Measurements from ENCODE around the gene ARAP2.

The ARAP2 gene

GRCh38 chr4:36177946-36178345 lies 66.4 kb downstream of the ARAP2 start:
- no peaks in the 10 kb centered on the region for H3K4me1 ChIP-seq (ENCODE audit: low read depth, poor library complexity, severe bottlenecking)
- H4K20me1 ChIP-seq (ENCODE audit: insufficient read depth): no peaks in the 10 kb centered on the region
- H3K9ac ChIP-seq: no peak overlapping the region
- H3K4me3 ChIP-seq (IDR thresholded peaks at IDR 0.05; ENCODE audit: insufficient read depth, low read depth, low read length): no peak overlapping the region
- no peaks in the 10 kb centered on the region for H3K27me3 ChIP-seq (ENCODE audit: insufficient read depth, low read depth)
- no peak overlapping the region for H3K27ac ChIP-seq
- no peak for TF ChIP-seq CTCF (conservative IDR thresholded peaks at IDR 0.05; ENCODE audit: low read depth, low read length)
- no peak overlapping the region for H2AFZ ChIP-seq (ENCODE audit: low read depth)
- H3K4me2 ChIP-seq: no peak overlapping the region
- no peaks in the 10 kb centered on the region for H3K36me3 ChIP-seq (ENCODE audit: insufficient read depth)
- H3K79me2 ChIP-seq (ENCODE audit: insufficient read depth, low read depth): no peaks in the 10 kb centered on the region

GRCh38 chr4:36174570-36174969 lies 69.7 kb downstream of the ARAP2 start:
- Histone ChIP-seq H3K4me2 (no peak overlapping the region), H2AFZ (ENCODE audit: low read depth) (no peak overlapping the region), H3K27me3 (ENCODE audit: insufficient read depth, low read depth) (no peaks in the 10 kb centered on the region), H3K27ac (no peak overlapping the region), H3K4me1 (ENCODE audit: low read depth, poor library complexity, severe bottlenecking) (no peaks in the 10 kb centered on the region), H3K9ac (no peak overlapping the region), H3K36me3 (ENCODE audit: insufficient read depth) (no peaks in the 10 kb centered on the region), H3K79me2 (ENCODE audit: insufficient read depth, low read depth) (no peaks in the 10 kb centered on the region), H3K4me3 (IDR thresholded peaks at IDR 0.05; ENCODE audit: insufficient read depth, low read depth, low read length) (no peak overlapping the region), H4K20me1 (ENCODE audit: insufficient read depth) (no peaks in the 10 kb centered on the region)
- TF ChIP-seq CTCF (conservative IDR thresholded peaks at IDR 0.05; ENCODE audit: low read depth, low read length): no peak

- no peak overlapping the region for H3K4me2 ChIP-seq
- no peak overlapping the region for H3K4me3 ChIP-seq (IDR thresholded peaks at IDR 0.05; ENCODE audit: insufficient read depth, low read depth, low read length)
- no peaks in the 10 kb centered on the region for H4K20me1 ChIP-seq (ENCODE audit: insufficient read depth)
- H3K4me1 ChIP-seq (ENCODE audit: low read depth, poor library complexity, severe bottlenecking): no peaks in the 10 kb centered on the region
- H3K27ac ChIP-seq: no peak overlapping the region
- TF ChIP-seq CTCF (conservative IDR thresholded peaks at IDR 0.05; ENCODE audit: low read depth, low read length): no peak
- H2AFZ ChIP-seq (ENCODE audit: low read depth): no peak overlapping the region
- no peak overlapping the region for H3K9ac ChIP-seq
- no peaks in the 10 kb centered on the region for H3K27me3 ChIP-seq (ENCODE audit: insufficient read depth, low read depth)
- H3K36me3 ChIP-seq (ENCODE audit: insufficient read depth): no peaks in the 10 kb centered on the region
- H3K79me2 ChIP-seq (ENCODE audit: insufficient read depth, low read depth): no peaks in the 10 kb centered on the region
Observed at GRCh38 chr4:36173905-36174304, 70.4 kb downstream of the ARAP2 start.

- Histone ChIP-seq H4K20me1 (ENCODE audit: insufficient read depth) (no peaks in the 10 kb centered on the region), H3K9ac (no peak overlapping the region), H3K27me3 (ENCODE audit: insufficient read depth, low read depth) (no peaks in the 10 kb centered on the region), H3K4me1 (ENCODE audit: low read depth, poor library complexity, severe bottlenecking) (no peaks in the 10 kb centered on the region), H2AFZ (ENCODE audit: low read depth) (no peak overlapping the region), H3K4me3 (IDR thresholded peaks at IDR 0.05; ENCODE audit: insufficient read depth, low read depth, low read length) (no peak overlapping the region), H3K4me2 (no peak overlapping the region), H3K79me2 (ENCODE audit: insufficient read depth, low read depth) (no peaks in the 10 kb centered on the region), H3K27ac (no peak overlapping the region), H3K36me3 (ENCODE audit: insufficient read depth) (no peaks in the 10 kb centered on the region)
- no peak for TF ChIP-seq CTCF (conservative IDR thresholded peaks at IDR 0.05; ENCODE audit: low read depth, low read length)
Observed at GRCh38 chr4:36172656-36173055, 71.7 kb downstream of the ARAP2 start.

All from KMS-11 (cell line).